GM10266 (cell line): ENCODE data around the gene SNRPA.

Experiments
- DNase-seq: peaks from one replicate; pipeline ENCODE4 v3.0.0; 2012; ENCODE audit errors: extremely low spot score
- CTCF ChIP-seq: IDR thresholded peaks from 2 replicates; pipeline ENCODE4 v1.5.1; 2012; ENCODE audit warnings: mild to moderate bottlenecking, low read depth; ENCODE audit not compliant: control insufficient read depth, insufficient read depth; ENCODE audit errors: missing control alignments

The SNRPA gene

DNA sequence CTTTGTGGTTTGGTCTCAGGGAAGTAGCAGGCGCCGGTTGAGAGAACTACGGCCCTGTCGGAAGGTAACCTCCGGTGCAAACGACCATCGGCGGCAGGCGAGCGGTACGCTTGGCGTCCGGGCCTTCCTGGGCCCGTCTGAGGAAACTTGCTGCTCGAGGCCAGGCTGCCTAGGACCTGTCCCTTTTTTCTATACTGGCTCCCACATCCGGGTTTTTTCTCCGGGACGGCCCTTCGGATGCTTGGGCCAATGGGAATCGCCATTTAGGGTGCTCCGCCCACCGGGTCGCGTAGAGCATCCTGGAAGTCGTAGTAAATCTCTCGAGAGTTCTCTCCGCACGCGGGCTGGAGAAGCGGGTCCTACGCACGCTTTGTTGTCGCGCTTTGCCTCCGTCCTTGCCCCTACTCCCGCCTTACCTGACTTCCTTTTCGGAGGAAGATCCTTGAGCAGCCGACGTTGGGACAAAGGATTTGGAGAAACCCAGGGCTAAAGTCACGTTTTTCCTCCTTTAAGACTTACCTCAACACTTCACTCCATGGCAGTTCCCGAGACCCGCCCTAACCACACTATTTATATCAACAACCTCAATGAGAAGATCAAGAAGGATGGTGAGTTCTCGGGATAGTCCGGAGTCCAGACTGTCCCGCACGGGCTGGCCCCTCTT is at the start of gene SNRPA:
Gene SNRPA, plus strand, starts transcription at position 330 of the 664 bp plus-strand sequence. Its CDS starts 206 bp downstream, at position 536.
- peak; percentile 91 for DNase-seq
- no peak for TF ChIP-seq CTCF

DNA sequence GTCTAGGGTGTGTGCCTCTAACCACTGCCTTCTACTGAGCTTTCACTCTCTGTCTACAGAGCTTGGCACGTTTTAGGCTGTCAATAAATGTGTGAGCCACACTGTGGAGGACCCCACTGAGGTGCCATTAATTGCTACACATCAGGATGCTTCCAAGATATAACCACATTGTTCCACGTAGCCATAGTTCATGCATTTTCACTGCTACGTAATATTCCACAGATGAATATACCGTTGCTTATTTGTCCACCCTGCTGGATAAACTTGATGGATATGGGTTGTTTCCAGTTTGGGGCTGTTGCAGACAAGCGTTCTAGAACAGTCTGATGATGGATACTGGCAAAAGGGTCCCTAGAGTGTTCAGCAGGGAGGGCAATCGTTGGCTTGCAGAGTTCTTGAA is 49.2 kb upstream of the SNRPA start:
- no peak for DNase-seq
- no peak for TF ChIP-seq CTCF

- TF ChIP-seq CTCF = no peak
- DNase-seq = no peak
Observed at GRCh38 chr19:40702337-40703012, 48.5 kb upstream of the SNRPA start.

- no peak for TF ChIP-seq CTCF
- DNase-seq = no peak
Observed at GRCh38 chr19:40703029-40703755, 47.8 kb upstream of the SNRPA start.

DNA sequence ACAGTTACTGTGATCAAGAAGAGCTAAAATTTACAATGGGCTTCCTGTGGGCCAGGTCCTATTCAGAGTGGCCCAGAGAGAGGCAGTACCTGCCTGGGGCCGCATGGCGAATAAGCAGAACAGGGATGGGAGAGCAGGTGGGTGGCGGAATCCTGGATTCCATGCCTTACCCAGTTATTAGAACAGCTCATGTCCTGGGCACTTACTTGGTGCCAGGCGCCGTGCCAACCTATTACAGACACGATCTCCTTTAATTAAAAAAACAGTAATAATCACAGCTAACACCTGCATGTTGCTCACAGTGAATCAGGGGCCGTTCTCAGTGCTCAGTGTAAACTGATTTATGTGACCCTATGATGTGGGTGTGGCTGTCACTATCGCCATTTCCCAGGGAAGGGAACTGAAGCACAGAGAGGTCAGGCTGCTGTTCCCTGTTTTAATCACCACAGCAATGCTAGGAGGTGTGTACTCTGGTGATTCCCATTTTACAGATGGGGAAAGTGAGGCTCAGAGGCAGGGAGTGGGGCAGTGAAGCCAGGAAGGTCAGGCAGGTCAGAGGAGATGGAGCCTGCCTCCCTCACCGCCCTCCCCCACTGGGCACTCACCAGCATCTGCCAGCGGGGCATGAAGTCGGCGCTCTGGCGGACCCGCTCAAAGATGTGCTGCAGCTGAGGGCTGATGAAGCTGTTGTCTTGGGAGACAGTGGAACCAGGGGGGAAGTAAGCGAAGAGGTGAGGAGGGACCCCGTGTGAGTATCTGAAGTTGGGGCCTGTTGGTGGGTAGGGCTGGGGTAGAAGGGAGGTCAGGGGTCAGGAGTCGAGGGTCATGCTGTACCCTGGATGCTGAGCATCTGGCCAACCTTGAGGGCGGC is 46.3 kb upstream of the SNRPA start:
- no peak for TF ChIP-seq CTCF
- no peak for DNase-seq

GRCh38 chr19:40705362-40705651 is 45.7 kb upstream of the SNRPA start:
- TF ChIP-seq CTCF = no peak
- no peak for DNase-seq
